ENCODE data around the gene SLC1A2.

The SLC1A2 gene

DNA sequence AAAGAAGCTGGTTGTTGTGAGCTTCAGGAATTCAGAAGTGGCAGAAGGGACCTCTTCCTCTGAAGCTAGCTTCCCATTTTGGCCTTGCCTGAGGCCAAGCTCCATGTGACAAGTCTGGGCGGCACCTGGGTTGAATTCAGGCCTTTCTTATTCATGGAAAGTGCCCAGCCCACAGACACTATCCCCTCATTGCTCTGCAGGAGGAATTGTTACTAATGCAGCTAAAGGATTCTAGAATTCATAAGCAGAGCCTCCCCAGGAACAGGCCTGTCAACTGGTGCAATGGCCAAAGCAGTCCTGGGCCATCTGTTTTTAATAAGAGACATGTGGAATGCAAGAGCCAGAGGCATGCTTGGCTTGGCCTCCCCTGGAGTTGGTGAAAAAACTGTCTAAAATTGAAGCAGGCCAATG lies 71.4 kb downstream of the SLC1A2 start:
- H3K9ac ChIP-seq (ENCODE audit: low read length), result no peak overlapping the region
- H3K9me3 ChIP-seq (ENCODE audit: control insufficient read depth, insufficient read depth, low read depth, low read length), result no peaks in the 10 kb centered on the region
- peaks cover 5% of the 10 kb centered on the region for H3K4me1 ChIP-seq (ENCODE audit: control insufficient read depth, insufficient read depth, low read length)
- H3K36me3 ChIP-seq (ENCODE audit: control insufficient read depth, insufficient read depth, low read length), result no peaks in the 10 kb centered on the region
- no peak overlapping the region for H3K27ac ChIP-seq (ENCODE audit: low read depth, low read length)
- H3K4me3 ChIP-seq (ENCODE audit: low read depth, low read length), result no peak overlapping the region
- H3K27me3 ChIP-seq (ENCODE audit: control insufficient read depth, insufficient read depth, low read length), result peaks cover 21% of the 10 kb centered on the region

DNA sequence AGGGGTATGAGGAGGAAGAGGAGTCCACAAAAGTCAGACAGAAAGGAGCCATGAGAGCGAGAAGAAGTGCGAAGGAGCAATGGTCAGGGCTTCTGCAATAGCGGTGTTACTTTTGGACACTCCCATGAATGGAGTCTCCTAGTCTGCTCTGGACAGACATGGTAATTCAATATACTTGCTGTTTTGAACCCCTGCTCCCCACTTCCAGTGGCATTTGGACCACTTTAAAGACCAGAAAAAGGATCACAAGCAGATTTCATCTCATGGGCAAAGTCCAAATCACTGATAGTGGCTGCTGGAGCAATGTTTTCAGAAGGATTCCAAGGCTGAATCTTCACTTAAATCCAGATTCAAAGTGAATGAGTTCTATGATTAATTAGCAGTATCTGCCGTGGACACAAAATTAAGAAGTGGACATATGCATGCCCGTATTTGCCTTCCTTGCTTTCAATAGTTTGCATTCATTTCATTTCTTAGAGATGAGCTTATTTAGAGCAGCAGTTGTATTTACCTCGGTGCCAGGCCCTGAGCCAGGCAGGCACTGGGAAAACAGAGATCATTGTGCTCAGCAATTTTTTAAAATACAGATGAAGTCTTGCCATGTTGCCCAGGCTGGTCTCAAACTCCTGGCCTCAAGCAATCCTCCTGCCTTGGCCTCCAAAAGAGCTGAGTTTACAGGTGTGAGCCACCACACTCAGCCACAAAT lies 72.0 kb downstream of the SLC1A2 start:
- peaks cover 5% of the 10 kb centered on the region for H3K4me1 ChIP-seq (ENCODE audit: control insufficient read depth, insufficient read depth, low read length)
- H3K36me3 ChIP-seq (ENCODE audit: control insufficient read depth, insufficient read depth, low read length), result no peaks in the 10 kb centered on the region
- H3K9ac ChIP-seq (ENCODE audit: low read length), result no peak overlapping the region
- no peak overlapping the region for H3K27ac ChIP-seq (ENCODE audit: low read depth, low read length)
- no peak overlapping the region for H3K4me3 ChIP-seq (ENCODE audit: low read depth, low read length)
- no peaks in the 10 kb centered on the region for H3K9me3 ChIP-seq (ENCODE audit: control insufficient read depth, insufficient read depth, low read depth, low read length)
- peaks cover 21% of the 10 kb centered on the region for H3K27me3 ChIP-seq (ENCODE audit: control insufficient read depth, insufficient read depth, low read length)

DNA sequence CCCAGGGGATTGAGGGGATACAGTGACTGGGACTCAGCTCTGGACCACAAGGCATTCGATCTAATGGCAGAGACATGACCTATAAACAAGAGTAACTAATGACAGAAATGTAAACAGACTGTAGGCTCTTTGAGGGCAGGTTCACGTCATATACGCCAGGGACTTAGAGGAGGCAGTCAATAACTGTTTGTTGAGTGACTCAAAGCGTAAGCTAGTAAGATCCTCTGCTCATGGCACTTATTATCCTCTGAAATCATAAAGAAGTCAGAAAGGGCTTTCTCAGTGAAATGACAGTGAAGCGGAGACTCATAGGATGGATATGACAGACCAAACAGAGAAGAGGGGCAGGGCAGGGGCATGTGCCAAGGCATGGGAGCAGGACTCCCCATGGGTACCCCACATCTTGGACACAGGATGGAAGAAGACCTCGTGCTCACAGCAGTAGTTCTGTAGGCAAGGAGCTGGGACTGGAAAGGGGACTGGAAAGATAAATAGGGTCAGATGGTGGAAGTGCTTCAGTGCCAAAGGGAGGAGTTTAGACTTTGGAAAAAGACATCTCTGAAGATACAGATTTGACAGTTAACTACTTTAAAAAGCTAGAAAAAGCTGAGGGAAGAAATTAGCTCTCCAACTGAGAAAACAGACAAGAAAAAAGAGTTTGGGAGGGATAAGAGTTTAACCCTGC lies 72.7 kb downstream of the SLC1A2 start:
- H3K4me1 ChIP-seq (ENCODE audit: control insufficient read depth, insufficient read depth, low read length), result peaks cover 5% of the 10 kb centered on the region
- no peak overlapping the region for H3K27ac ChIP-seq (ENCODE audit: low read depth, low read length)
- H3K9ac ChIP-seq (ENCODE audit: low read length), result no peak overlapping the region
- H3K9me3 ChIP-seq (ENCODE audit: control insufficient read depth, insufficient read depth, low read depth, low read length), result no peaks in the 10 kb centered on the region
- H3K27me3 ChIP-seq (ENCODE audit: control insufficient read depth, insufficient read depth, low read length), result peaks cover 18% of the 10 kb centered on the region
- no peaks in the 10 kb centered on the region for H3K36me3 ChIP-seq (ENCODE audit: control insufficient read depth, insufficient read depth, low read length)
- H3K4me3 ChIP-seq (ENCODE audit: low read depth, low read length), result no peak overlapping the region

DNA sequence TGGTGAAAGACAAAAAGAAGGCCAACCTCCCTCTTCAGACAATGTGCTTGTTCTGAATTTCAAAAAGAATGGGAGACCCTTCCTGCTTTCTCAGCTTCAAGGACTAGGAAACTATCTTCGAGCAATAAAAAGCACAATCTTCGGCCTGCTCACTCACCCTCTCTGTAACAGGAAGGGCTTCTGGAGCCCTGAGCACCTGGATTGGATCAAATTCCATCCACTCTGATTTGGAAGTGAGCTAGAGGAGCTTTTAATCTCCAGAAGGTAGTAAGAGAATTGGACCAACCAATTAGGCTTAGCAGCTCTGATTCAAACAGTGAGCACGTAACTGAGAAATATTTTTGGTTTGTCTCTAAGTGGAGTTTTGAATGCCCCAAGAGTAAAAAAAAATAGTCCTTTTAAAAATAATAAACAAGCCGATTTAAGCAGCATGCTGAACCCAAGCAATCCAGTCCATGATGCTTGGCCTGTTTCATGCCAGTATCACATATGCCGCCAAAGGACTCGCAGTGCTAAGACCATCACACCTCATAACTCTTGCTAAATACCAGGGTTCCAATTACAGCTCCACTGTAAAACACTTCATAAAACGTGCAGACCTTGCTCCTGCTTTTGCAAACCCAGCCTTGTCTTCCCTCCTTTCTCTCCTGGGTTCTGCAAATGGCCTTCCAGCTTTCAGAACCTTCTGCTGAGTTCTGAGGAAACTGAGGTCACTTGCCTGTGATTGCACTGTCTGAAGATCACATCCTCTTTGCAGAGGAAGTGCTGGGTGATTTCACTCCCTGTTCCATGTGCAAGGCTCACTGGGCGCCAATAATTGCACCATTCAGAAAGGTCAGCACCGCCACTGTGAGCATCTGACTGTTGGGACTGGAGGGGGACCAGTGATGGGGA lies 74.4 kb downstream of the SLC1A2 start:
- Histone ChIP-seq H3K27ac (ENCODE audit: low read depth, low read length) (no peak overlapping the region), H3K9me3 (ENCODE audit: control insufficient read depth, insufficient read depth, low read depth, low read length) (no peaks in the 10 kb centered on the region), H3K4me3 (ENCODE audit: low read depth, low read length) (no peak overlapping the region), H3K36me3 (ENCODE audit: control insufficient read depth, insufficient read depth, low read length) (no peaks in the 10 kb centered on the region), H3K27me3 (ENCODE audit: control insufficient read depth, insufficient read depth, low read length) (peaks cover 6% of the 10 kb centered on the region; the same call in 1 of the 2 replicates), H3K9ac (ENCODE audit: low read length) (no peak overlapping the region), H3K4me1 (ENCODE audit: control insufficient read depth, insufficient read depth, low read length) (peaks cover 5% of the 10 kb centered on the region)

DNA sequence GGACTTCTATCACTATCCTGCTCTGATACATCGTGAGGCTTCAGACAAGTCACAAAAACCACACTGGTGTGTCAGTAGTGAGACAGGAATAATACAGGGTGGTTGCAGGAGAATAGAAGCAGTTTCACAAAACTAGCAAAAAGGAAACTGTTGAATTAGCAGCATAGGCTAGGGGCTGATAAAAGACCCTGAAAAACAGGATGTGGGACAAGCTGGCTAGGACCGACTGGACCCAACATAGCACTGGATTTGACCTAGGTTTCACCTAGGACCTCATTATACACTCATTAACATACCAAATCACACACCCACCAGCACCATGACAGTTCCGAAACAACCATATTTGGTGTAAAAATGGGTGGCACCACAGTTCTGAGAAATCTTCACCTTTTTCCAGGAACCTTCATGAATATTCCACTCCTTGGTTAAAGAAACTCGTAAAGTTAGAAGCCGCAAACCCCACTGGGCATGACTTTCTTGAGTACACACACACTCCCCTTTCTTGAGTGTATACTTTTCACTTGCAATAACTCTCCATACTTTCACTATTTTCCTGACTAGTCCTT lies 76.2 kb downstream of the SLC1A2 start:
- Histone ChIP-seq H3K4me1 (ENCODE audit: control insufficient read depth, insufficient read depth, low read length) (peaks cover 5% of the 10 kb centered on the region), H3K36me3 (ENCODE audit: control insufficient read depth, insufficient read depth, low read length) (no peaks in the 10 kb centered on the region), H3K4me3 (ENCODE audit: low read depth, low read length) (no peak overlapping the region), H3K9ac (ENCODE audit: low read length) (no peak overlapping the region), H3K27me3 (ENCODE audit: control insufficient read depth, insufficient read depth, low read length) (no peaks in the 10 kb centered on the region), H3K27ac (ENCODE audit: low read depth, low read length) (no peak overlapping the region), H3K9me3 (ENCODE audit: control insufficient read depth, insufficient read depth, low read depth, low read length) (no peaks in the 10 kb centered on the region)

DNA sequence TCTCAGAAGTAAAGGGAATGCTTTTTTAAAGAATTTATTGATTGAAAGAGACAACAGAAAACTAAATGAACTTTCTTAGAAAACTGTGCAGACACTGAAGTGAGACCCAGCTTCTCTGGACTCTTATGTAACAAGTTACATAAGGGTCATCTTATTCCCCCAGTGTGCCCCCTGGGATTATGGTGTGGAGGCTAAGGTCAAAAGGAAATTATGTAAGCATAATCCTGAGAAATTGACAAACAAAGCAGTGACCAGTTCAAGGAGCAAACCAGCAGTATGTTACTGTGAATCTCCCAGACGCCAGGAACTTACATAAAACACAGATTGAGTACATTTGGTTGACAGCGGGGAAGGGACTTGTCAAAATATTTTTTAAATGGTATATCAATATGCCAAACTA lies 78.6 kb downstream of the SLC1A2 start:
- H3K4me3 ChIP-seq (ENCODE audit: low read depth, low read length), result no peak overlapping the region
- H3K27ac ChIP-seq (ENCODE audit: low read depth, low read length), result no peak overlapping the region
- H3K9me3 ChIP-seq (ENCODE audit: control insufficient read depth, insufficient read depth, low read depth, low read length), result no peaks in the 10 kb centered on the region
- H3K4me1 ChIP-seq (ENCODE audit: control insufficient read depth, insufficient read depth, low read length), result peaks cover 5% of the 10 kb centered on the region
- no peak overlapping the region for H3K9ac ChIP-seq (ENCODE audit: low read length)
- H3K27me3 ChIP-seq (ENCODE audit: control insufficient read depth, insufficient read depth, low read length), result no peaks in the 10 kb centered on the region
- no peaks in the 10 kb centered on the region for H3K36me3 ChIP-seq (ENCODE audit: control insufficient read depth, insufficient read depth, low read length)

DNA sequence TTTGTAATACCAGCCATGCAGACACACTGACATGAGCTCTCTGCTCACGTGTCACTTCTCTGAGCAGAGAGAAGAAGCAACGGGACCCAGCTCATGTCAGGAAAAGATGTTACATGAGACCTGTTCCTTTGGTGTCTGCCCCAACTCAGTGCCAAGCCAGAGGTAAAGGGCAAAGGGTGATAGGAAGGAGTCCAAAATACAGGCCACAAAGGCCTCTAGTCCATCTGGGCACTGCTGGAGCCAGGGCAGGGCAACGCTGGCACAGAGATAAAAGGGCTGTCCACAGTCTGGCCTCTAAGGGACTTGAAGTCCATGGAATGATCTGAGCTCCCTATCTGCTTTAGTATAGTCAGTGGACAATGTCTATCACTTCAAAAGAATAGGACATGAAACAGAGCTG lies 79.3 kb downstream of the SLC1A2 start:
- no peak overlapping the region for H3K4me3 ChIP-seq (ENCODE audit: low read depth, low read length)
- H3K27me3 ChIP-seq (ENCODE audit: control insufficient read depth, insufficient read depth, low read length), result no peaks in the 10 kb centered on the region
- H3K4me1 ChIP-seq (ENCODE audit: control insufficient read depth, insufficient read depth, low read length), result peaks cover 5% of the 10 kb centered on the region
- H3K36me3 ChIP-seq (ENCODE audit: control insufficient read depth, insufficient read depth, low read length), result no peaks in the 10 kb centered on the region
- H3K9me3 ChIP-seq (ENCODE audit: control insufficient read depth, insufficient read depth, low read depth, low read length), result no peaks in the 10 kb centered on the region
- H3K27ac ChIP-seq (ENCODE audit: low read depth, low read length), result no peak overlapping the region
- H3K9ac ChIP-seq (ENCODE audit: low read length), result no peak overlapping the region

DNA sequence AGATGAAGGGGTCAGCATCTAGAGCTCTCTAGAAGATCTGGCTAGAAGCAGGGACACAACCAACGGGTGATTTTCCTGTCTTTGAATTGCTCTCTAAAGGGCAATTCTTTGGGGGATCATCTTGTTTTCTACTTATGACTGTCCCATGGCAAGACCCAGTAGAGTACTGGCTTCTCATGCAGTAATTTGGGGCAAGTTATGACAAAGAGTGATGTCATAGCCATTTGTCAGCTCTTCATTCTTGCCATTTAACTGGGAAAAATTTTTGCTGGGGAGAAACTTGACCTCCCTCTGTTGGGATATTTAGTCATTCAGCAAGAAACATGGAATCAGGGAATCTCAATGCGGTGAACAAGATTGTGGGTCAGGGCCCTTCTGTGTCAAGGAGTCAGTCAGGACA lies 80.4 kb downstream of the SLC1A2 start:
- H3K4me3 ChIP-seq (ENCODE audit: low read depth, low read length), result no peak overlapping the region
- H3K9me3 ChIP-seq (ENCODE audit: control insufficient read depth, insufficient read depth, low read depth, low read length), result no peaks in the 10 kb centered on the region
- no peaks in the 10 kb centered on the region for H3K36me3 ChIP-seq (ENCODE audit: control insufficient read depth, insufficient read depth, low read length)
- no peak overlapping the region for H3K27ac ChIP-seq (ENCODE audit: low read depth, low read length)
- H3K4me1 ChIP-seq (ENCODE audit: control insufficient read depth, insufficient read depth, low read length), result no peaks in the 10 kb centered on the region
- no peaks in the 10 kb centered on the region for H3K27me3 ChIP-seq (ENCODE audit: control insufficient read depth, insufficient read depth, low read length)
- H3K9ac ChIP-seq (ENCODE audit: low read length), result no peak overlapping the region

DNA sequence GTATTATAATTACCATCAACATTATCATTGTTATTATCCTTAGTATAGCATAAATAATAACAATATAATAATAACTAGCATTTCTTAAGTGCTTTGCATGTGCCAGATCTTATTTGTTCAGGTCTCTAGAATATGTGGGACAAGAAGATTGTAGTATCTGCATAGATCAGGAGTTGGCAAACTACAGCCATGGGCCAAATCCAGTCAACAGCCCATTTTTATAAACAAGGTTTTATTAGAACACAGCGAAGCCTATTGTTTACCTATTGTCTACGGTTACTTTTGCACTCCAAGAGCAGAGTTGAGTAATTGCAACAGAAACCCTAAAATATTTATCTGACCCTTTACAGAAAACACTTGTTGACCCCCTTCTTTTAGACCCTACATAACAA lies 81.4 kb downstream of the SLC1A2 start:
- Histone ChIP-seq H3K4me1 (ENCODE audit: control insufficient read depth, insufficient read depth, low read length) (no peaks in the 10 kb centered on the region), H3K9ac (ENCODE audit: low read length) (no peak overlapping the region), H3K27me3 (ENCODE audit: control insufficient read depth, insufficient read depth, low read length) (no peaks in the 10 kb centered on the region), H3K27ac (ENCODE audit: low read depth, low read length) (no peak overlapping the region), H3K9me3 (ENCODE audit: control insufficient read depth, insufficient read depth, low read depth, low read length) (no peaks in the 10 kb centered on the region), H3K4me3 (ENCODE audit: low read depth, low read length) (no peak overlapping the region), H3K36me3 (ENCODE audit: control insufficient read depth, insufficient read depth, low read length) (no peaks in the 10 kb centered on the region)

DNA sequence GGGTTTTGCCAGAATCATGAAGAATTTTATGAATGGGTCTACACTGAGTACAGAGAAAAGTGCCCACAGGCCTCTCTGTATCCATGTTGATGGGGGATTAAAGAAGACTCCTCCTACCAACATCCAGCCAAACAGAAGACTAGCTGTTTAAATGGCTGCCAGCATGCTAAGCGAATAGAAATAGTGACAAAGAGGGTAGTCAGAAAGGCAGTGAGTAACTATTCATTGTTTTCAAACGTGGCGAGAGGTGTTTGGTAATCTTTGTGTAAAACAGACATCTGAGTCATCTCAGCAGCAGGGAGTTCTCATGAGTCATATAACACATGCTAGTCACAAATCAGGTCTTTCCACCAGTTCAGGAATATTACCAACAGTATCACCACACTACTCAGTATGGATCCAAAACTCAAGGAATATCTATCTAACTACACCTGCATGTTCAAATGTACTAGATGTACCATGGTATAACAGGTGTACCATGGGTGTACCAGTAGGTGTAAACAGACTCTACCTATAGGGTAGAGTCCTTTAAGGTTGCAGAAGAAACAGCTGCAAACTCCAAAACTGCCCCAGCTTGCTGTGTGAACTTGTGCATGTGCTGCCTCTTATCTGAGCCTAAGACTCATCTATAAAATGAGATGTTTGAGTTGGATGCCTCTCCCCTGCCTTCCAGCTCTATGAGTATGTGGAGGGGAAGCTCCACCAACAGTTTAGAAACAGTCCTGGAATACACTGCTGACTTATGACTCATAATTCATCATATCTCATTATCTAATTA lies 82.0 kb downstream of the SLC1A2 start:
- Histone ChIP-seq H3K9ac (ENCODE audit: low read length) (no peak overlapping the region), H3K9me3 (ENCODE audit: control insufficient read depth, insufficient read depth, low read depth, low read length) (no peaks in the 10 kb centered on the region), H3K4me3 (ENCODE audit: low read depth, low read length) (no peak overlapping the region), H3K4me1 (ENCODE audit: control insufficient read depth, insufficient read depth, low read length) (no peaks in the 10 kb centered on the region), H3K27me3 (ENCODE audit: control insufficient read depth, insufficient read depth, low read length) (no peaks in the 10 kb centered on the region), H3K27ac (ENCODE audit: low read depth, low read length) (no peak overlapping the region), H3K36me3 (ENCODE audit: control insufficient read depth, insufficient read depth, low read length) (no peaks in the 10 kb centered on the region)

Measured in HUES6 (cell line).